Inferior parietal cortex (tissue), 1 donor: ENCODE measurements around the gene EFL1.
"Not testable (repeated sequence)": the region's sequence is repeated elsewhere in the genome, so short reads cannot be mapped to it uniquely, and the experiment has no call there.

Experiments used
- DNase-seq: peaks from one replicate; pipeline ENCODE4 v3.0.0-alpha.2; 2016; ENCODE audit errors: extremely low spot score

Gene EFL1

DNA sequence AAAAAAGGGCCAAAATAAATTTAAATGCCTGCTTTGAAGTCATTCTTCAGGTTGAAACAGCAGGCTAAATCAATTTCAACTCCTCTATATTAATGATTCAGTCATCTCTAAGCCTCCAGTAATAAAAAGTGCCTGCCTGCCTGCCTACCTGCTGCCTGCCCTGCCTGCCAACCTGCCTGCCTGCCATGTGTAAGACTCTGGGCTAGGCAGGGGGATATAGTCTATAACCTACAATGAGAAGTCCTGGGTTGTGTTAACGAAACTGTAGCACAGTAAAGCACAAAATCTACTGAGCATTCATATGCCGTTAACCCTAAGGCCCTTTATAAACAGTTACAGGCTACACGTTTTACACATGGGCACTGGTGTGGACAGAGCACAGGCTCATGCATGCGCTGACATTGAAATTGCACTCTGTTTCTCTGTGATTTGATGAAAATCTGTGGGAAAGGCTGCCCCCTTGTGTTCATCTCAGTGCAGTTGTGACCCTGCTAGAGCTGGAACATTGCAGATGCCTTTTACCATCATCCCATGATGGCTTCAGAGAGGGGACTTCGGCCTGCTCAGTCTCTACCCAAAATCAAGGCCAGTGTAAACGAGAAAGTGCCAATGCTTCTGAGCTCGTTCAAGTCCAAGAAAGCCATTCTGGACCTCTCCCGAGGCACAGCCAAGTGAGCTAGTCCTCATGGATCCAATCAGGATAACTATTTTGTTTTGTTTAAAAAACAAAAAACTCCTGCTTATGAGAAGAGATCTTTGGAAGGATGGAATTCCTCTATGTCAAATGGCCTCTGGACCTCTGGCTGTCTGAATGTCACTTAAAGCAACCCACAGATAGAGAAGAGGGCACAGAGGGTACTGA lies 64.6 kb downstream of the EFL1 start:
- peak; percentile 95 for DNase-seq

DNA sequence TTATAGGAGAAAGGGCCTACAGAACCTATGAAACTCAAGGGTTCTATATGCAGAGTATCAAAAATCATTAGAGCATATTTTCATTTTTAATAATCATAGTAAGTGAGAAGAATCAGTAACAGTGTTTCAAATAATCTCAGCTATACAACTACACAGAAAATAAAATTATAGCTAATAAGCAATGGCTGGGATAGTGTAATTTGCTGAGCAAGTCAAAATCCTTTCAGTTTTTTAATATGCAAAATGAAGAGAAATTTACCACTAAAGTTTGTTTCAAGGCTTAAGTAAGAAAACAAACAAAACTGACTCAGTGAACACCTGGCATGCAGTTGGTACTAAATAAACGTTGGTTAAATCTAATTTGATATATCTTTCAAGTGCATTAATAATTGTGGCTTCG lies 66.2 kb downstream of the EFL1 start:
- DNase-seq: no peak

DNA sequence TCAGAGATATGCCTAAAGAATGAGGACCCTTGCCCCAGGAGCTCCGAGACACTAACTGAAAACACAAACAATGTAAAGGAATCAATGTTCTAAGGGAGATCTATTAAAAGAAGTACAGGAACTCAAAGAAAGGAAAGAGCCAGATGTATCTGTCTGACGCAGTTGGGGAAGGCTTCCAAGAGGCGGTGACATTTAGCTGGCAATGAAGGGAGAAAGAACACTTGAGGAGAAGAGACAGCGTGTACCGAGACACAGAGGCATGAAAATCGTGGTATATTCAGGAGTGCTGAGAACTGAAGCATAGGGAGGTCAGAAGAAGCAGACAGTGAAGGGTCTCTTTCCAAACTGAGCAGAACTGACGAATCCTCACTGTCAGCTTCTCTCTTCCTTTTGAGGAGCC lies 66.7 kb downstream of the EFL1 start:
- not testable (repeated sequence) for DNase-seq

DNA sequence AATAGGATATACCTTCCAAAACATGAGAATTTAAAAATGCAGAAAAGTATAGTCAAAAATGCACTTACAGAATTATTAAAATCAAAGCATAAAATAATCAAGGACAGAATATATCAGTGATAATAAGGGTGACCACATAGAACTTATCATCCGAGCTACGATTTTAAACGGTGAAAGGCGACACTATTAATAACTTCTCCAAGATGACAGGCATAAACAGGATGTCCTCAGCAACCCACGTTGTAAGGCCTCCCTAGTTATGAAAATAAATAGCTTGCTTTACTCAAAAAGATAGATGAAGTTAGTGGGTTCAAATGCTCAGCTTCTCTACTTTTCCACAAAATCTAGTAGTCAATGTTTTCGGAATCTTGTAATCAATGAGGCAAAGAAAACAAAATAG lies 68.0 kb downstream of the EFL1 start:
- DNase-seq: not testable (repeated sequence)

DNA sequence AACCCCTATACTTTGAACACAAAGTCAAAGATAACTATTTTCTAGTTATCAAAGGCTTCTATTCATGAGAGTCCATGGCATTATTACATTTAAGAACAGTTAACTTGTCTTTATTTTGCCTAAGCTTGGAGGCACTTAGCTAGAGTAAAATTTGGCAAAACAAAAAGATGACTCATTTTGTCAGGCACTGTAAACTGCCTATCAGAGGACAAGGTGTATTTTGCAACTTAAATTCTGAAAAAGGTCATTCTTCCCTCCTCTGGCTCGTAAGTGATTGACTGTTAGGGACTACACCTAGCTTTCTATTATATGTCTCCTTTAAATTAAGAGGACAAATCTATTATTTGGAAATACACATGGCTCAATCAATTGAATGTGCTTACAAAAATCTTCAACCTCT lies 69.1 kb downstream of the EFL1 start:
- DNase-seq: not testable (repeated sequence)

DNA sequence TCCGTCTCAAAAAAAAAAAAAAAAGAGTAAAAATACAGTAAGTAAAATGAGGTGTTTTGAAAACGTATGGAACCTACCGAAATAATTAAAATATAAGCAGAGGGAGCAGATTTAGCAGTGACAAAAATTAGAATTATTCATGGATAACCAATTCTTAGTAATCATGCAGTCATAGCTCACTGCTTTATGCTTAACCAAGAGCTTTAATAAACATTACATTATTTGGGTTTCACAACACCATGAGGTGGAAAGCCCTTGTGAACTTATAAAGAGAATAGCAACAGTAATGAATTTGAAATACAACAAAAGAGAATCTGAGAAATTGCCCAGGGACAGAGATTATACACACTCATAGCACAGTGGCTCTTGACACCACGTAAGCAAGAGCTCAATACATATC lies 70.1 kb downstream of the EFL1 start:
- not testable (repeated sequence) for DNase-seq

DNA sequence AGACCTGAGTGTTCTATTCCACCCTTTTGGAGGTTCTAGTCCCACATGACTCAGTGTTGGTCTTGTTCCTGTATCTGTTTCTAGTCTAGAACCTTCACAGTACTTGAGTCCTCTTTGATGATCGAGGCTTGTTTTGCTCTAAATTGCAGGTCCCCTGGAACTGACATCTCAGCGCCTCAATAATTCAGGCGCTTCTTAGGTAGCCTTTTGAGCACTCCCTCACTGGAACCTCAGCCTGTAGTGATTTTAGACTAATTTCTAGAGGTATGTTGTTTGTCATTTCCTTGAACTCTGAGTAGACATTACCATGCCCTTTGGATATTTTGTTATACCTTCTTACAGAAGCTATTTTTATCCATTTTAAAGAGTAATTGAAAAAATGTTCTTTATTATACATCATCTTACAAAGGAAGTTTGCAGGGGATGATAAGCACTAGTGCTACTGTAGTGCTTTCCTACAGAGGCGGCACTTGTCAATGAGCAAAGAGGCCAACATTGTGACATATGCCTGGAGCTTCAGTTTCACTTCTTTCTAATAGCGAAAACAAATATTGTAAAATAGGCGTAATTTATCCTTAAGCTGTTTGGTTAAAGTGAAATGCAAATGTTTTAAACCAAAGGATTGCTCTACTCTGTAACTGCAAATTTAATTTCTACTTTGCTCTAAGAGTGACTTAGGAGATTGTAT lies 75.7 kb downstream of the EFL1 start:
- DNase-seq: no peak

DNA sequence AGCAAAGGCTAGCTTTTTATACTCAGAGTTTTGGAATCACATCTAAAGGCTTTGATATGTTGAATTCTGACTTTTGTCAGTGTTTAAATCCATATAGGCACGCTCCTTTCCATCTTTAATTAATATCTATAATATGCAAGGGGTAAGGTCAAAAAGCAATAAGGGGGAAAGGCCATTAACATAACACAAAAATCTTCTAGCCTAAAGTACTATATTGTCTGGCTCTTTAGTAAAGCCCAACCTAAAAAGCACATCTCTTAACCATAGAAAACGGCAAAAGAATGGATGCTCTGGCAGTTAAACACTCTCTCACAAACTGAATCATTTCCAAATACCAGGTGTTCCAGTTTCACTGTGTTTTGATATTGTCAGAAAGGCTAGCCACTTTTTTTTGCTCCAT lies 76.4 kb downstream of the EFL1 start:
- no peak for DNase-seq

DNA sequence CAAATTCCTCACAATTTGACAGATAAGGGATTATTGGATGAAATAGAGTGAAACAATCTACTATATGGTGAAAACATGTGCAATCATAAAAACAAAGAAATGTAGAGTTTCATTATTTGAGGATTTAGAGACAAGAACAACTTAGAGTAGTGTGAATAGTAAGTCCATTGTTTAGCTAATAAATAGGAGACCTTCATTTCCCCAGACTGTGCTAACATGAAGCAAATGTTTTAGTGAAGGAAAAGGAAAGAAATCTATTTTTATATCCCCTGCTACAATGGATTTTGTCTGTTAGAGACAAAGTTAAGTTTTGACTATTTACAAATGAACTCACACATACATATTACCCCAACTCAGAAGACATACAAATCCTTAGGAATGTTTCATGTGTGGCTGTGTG lies 77.8 kb downstream of the EFL1 start:
- no peak for DNase-seq

DNA sequence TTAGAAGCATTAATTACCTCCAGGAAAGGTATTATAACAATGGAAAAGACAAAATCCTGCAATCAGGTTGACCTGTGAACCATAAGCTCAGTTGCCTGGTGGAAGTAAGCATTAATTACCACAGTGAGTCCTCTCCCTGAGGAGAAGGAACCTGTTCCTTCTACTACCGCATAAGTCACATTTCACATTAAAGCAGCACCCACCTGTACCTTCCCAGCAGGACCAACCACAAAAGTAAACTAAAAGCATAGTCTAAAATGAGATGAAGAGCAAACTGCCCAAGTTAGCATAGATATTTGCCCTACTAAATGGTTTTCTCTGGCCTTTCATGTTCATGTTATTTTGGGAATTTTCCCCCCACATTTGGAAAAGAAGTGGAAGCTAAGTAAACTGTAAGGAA lies 78.2 kb downstream of the EFL1 start:
- DNase-seq: no peak

DNA sequence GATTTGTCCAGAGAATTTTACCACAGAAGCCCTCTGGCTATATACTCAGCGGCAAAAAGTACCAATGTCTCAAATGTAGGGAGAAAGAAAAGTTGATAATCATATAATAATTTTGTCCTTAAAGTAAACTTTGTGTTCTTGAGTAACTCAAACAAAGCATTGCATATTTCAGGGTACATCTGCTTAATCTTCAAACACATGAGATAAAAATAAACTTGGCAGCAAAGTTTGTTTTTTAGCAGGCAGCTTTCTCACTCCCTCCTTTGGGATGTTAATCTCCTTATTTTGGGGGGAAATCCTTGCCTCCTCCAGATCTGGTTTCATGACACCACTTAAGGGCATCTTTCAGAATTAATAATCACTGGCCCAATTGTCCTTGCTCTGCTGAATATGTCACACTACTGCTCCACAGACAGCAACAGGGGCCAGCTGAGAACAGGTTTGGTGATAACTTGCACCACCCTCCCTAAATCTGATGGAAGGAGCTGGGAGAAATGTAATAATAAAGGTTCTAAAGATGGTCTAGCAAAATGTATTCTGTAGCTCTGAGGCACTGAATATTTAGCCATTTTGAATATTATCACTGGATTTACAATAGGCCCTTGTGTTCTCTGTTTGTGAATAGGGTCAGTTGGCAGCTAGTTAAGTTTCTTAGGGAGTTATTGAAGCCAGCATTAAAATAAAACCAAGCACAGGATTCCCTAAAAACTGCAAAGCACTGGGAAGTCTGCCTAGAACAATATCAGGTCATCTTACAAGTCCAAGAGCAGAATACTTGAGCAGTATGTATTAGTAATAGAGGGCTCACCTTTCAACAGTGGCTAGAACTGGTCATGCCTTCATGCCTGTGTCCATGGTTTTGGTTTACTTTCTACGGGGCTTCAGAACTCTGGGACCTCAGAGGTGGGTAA lies 79.2 kb downstream of the EFL1 start:
- DNase-seq: peak; percentile 29

DNA sequence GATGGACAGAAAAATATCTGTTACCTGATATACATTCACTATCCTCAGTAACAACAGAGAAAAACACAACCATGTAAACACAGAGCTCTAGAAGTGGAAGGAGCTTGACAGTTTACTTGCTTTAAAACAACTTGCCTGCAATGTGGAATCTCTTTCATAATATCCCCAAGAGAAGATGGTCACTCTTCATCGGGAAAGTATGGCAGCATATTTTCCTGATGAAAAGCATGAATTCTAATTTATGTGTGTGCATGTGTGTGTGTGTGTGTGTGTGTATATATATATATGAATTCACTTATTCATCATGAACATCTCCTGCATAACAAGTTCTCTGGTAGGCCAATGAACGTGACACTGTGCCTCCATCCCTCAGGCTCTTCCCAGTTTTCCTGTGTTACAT lies 81.2 kb downstream of the EFL1 start:
- DNase-seq: no peak

DNA sequence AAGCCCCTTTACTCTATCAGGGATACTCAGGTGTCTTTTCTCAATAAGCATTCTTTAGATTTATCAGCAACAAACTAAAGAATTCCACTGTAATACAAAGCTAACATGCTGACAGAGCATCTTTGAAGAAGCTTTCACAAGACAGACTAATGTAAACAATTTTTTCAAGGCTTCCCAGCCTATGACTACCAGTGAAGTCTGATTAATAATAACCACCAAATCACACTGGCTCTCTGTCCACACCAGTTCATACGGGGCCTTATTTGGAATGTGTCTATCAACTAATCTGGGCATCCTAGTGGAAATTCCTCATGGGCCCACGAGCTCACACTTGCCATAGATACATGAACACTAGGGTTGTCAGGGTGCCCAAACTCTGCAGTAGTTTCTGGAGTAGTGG lies 84.5 kb downstream of the EFL1 start:
- no peak for DNase-seq

DNA sequence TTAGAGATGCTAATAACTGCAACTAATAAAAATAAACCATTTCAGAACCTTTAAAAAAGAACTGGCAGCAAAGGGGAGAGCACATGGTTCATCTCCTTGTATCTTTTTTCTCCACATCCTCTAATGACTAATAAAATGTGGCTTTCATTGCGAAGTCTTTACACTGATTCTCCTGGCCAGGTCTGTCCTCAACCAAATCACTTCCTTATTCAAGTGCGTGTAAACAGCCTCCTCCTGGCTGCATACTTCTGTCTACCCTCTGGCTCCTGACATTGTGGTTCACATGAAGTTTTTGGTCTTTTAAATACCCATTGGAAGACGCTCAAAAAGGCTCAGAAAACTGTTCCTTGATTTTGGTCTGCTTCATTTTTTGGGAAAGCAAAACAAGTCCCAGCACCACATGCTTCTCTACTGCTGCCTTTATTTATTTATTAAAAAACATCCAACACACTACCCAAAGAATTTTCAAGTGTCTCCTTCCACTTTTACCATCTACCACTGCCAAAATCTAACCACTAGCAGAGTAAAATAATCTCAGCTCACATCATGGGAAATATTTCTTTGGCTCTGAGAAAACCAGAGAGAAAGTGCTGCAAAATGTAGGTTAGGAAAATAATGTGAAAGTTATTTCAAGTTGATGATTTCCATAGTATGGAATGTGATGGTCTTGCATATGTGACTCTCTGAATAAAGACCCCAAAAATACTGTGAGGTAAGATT lies 85.1 kb downstream of the EFL1 start:
- DNase-seq: no peak

DNA sequence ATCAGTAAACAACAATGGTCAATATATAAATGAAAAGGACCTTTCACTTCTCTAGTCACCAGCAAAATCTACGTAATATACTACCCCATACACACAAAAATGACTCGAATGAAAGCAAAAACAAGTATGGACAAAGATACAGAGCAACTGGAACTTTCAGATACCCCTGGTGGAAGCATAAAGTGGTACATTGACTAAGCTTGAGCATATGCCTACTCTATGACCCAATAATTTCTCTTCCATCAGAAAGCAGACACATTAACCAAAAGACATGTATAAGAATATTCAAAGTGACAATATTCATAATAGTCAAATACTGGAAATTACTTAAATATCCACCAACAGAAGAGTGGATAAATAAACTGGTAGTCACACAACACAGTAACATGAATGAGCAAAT lies 86.0 kb downstream of the EFL1 start:
- no peak for DNase-seq

DNA sequence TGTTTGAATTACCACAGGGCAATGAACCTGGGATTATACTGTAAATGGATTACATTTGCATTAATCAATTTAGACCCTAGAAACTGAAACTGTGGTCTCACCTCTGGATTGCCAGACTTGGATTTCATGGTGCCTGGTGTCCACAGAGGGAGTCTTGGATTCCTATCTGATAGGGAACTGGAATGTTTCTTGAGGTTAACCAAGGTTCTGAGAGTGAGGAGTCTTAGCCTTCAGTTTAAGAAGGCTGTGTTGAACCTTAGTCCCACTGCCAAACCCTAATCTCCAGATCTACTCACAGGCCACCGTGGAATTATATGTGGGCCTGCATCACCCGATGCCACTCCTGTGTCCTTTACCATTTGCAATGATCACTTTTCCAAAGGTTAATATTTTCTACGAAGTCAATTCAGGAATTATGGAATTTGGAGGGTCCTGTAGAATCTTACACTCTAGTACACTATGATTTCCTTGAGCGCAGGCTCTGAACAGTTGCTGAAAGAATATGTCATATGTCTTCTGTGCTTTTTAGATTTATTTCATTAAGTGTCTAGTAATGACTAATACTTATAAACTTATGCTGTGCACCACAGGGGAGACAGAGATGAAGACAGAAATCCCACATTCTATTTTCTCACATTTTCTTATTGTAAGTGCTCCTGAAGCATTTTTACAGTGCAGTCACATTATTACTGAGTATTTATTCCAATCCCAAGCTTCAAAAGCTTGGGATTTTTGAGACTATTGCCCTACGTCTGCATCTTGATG lies 87.9 kb downstream of the EFL1 start:
- no peak for DNase-seq

DNA sequence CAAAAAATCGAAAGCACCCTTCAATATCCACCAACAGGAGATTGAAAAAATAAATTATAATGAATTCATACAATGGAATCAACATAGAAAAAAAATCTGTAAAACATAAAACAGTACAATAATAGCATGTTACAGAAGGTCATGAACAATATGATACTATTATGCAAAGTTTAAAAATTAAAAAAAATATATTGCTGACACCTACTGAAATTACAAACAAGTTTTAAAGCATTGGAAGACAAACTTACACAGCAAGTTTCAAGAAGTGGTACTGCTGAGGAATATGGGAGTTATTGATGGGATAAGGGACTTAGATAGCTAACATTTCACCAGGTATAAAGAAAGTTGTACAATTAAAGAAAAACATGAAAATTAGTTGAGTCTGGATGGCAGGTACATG lies 89.4 kb downstream of the EFL1 start:
- DNase-seq: no peak

DNA sequence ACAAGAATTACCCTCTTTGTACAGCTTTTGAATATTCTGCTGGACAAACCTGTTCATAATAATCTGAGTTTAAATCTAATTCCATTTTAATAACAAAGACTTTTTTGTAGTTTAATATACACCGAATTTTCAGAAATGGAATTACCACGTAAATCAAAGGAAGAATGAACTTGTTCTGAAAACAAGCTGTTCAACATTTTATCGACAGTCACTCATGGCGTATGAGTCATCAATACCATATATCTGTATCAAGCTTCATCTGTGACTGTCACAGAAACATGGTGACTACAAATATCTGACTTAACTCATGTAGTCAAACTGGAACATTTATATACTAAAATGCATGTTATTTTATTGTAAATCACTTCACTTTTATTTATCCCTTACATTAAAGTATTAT lies 90.0 kb downstream of the EFL1 start:
- DNase-seq: no peak

DNA sequence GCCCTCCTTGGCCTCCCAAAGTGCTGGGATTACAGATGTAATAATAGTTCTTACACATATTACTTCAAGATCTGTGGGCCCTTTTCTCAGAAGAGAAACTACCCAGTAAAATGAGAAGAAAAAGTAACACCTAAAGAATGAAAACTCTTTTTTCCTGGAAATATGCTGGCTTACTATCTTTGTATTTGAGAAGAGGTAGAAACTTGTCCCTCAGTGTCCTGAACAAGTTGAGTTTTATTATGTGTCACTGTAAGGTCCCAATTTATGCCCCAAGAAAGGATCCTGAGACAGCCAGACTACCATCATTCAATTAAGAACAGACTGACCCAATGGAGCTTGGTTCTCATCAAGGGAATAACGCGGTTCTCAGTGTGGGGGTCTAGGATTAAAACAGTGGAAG lies 93.8 kb downstream of the EFL1 start:
- no peak for DNase-seq

DNA sequence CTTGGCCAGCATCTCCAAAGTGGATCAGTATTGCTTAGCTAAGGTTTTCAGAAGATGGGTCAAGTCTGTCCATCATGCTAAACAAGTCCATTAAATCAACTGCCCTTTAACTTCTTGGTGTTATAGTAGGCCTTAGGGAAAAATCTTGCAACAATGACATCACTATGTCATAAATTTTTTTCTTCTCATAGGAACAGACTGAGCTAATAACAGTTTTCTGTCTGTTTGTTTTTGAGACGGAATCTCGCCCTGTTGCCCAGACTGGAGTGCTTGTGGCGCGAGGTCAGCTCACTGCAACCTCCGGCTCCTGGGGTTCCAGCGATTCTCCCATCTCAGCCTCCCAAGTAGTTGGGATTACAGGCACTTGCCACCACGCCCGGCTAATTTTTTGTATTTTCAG lies 94.2 kb downstream of the EFL1 start:
- no peak for DNase-seq

DNA sequence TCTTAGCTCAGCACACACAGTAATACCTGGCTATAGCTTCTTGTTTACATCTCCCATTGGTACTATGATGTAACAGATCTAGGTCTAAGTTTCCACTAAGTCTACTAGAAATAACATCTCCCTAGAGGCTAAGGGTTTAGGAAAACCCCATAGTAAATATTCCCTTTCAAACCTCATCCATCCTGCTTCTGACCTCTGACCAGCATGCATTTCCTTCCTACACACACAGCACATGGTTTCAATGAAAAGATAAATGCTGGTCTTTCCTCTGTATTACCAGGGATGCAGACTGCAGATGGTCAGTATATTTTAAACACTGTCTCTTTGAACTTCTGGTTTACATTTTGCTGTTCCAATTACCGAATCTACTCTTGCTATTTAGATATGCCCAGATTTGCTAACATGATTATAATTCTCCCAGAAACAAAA lies 96.6 kb downstream of the EFL1 start:
- no peak for DNase-seq
